CD4-positive, alpha-beta T cell (primary cell): ENCODE data around the gene MAPT. TPM values are rescaled to one million over a fixed set of nuclear protein-coding genes. Genes with fewer than 3 reads are reported as not detected.
"Not testable (repeated sequence)": the region's sequence is repeated elsewhere in the genome, so short reads cannot be mapped to it uniquely, and the experiment has no call there.

Source experiments
- ATAC-seq: fragments of 200-7000 bp; cut with Tn5 transposase; one replicate; pipeline ENCODE4 v1.10.0; 2022; ENCODE audit warnings: mild to moderate bottlenecking; ENCODE audit not compliant: poor library complexity
- CTCF ChIA-PET: fragments of 350-600 bp; sonication (Branson Sonifier 250); formaldehyde crosslinking; loops from one replicate; lab custom pipeline; 2021; ENCODE audit warnings: antibody characterized with exemption, inconsistent platforms; lab: Charles Lee
- POLR2A ChIA-PET: fragments of 350-600 bp; sonication (Branson Sonifier 250); formaldehyde crosslinking; loops from one replicate; lab custom pipeline; 2021; ENCODE audit warnings: antibody characterized with exemption, inconsistent platforms; lab: Charles Lee
- DNase-seq, 14 experiments: peaks; one replicate each; pipeline ENCODE4 v3.0.0-alpha.2; 2013 to 2020; ENCODE audit warnings: mixed read lengths in 2 of 14
- H3K27ac ChIP-seq, 2 donors: one replicate each; pipeline versions ENCODE4 v1.5.1 to v1.7.0; 2013; ENCODE audit warnings: low read length in 2 of 2, low read depth in 1 of 2, mild to moderate bottlenecking in 1 of 2
- H3K27me3 ChIP-seq, 2 experiments: 1 replicate in 1 of 2; 2 replicates in 1 of 2; pipeline versions ENCODE4 v1.6.1 to v1.7.0; 2013; ENCODE audit warnings: low read length in 2 of 2, control low read depth in 1 of 2, mild to moderate bottlenecking in 1 of 2, moderate library complexity in 1 of 2; ENCODE audit not compliant: insufficient read depth in 2 of 2, control insufficient read depth in 1 of 2
- H3K36me3 ChIP-seq: one replicate; pipeline ENCODE4 v1.6.1; 2013; ENCODE audit warnings: low read length, control low read depth; ENCODE audit not compliant: insufficient read depth
- H3K4me1 ChIP-seq: one replicate; pipeline ENCODE4 v1.6.1; 2013; ENCODE audit warnings: low read length, control low read depth; ENCODE audit not compliant: insufficient read depth
- H3K4me3 ChIP-seq: one replicate; pipeline ENCODE4 v1.5.1; 2013; ENCODE audit warnings: mild to moderate bottlenecking, low read length, moderate library complexity
- H3K9me3 ChIP-seq, 2 experiments: 1 replicate in 1 of 2; 2 replicates in 1 of 2; pipeline versions ENCODE4 v1.6.1 to v1.7.0; 2013; ENCODE audit warnings: low read length in 2 of 2, mild to moderate bottlenecking in 2 of 2, control low read depth in 1 of 2, moderate library complexity in 1 of 2; ENCODE audit not compliant: control insufficient read depth in 1 of 2, insufficient read depth in 1 of 2
- H3K27ac Mint-ChIP-seq: one replicate; pipeline ENCODE4 v1.8.0; 2020; ENCODE audit warnings: mixed read lengths
- H3K27me3 Mint-ChIP-seq: one replicate; pipeline ENCODE4 v1.8.0; 2021; ENCODE audit warnings: mixed read lengths
- H3K36me3 Mint-ChIP-seq: one replicate; pipeline ENCODE4 v1.8.0; 2021; ENCODE audit warnings: low read depth, mixed read lengths
- H3K4me1 Mint-ChIP-seq: one replicate; pipeline ENCODE4 v1.8.0; 2021; ENCODE audit warnings: low read depth, mixed read lengths
- H3K4me3 Mint-ChIP-seq: one replicate; pipeline ENCODE4 v1.8.0; 2020; ENCODE audit warnings: mild to moderate bottlenecking, mixed read lengths
- H3K9me3 Mint-ChIP-seq: one replicate; pipeline ENCODE4 v1.8.0; 2020; ENCODE audit warnings: mixed read lengths
- intact Hi-C, 2 experiments: fragments of 100-400 bp; cut with DNase I in 1 of 2; cut with micrococcal nuclease in 1 of 2; formaldehyde crosslinking; loops; one replicate each; pipeline versions ENCODE4 v1.15.1 to v1.9.0; 2023 to 2025; cut with DNase I, micrococcal nuclease
- total RNA-seq, 174 experiments: library from RNA in 2 of 174; stranded (reverse) in 2 of 174; gene quantifications; one replicate each; pipeline ENCODE4 v1.2.3 and lab custom pipeline; 2021 to 2026
- TF ChIP-seq, protein P1 (sequence below): fragments of 200-600 bp; IDR thresholded peaks from one replicate; pipeline ENCODE4 v1.8.0; 2022; ENCODE audit warnings: antibody characterized with exemption, mild to moderate bottlenecking

MAPT gene
- total RNA-seq, 2 experiments from 2014 or later: 0.41 to 0.53 TPM

DNA sequence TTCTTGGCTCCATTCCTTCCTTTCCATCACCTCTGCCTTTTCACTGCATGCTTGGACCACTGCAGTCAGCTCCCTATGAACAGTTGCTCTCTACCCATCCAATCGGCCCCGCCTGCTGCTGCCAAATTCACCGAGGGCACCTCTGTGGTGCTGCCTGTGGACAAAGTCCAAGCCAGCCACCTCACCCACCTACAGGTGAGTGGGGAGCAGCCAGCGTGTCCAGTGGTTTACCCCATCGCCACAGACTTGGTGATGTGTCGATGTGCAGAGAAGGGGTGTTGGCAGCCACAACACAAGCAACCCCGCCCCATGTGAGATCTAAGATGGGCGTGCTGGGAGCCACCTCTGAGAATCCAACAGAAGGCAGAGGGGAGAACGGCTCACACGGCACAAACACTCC, 61.0 kb downstream of the MAPT start:
- no peaks in the 10 kb centered on the region for H3K4me1 Mint-ChIP-seq
- peaks cover 0 to 4% of the 10 kb centered on the region in 2 experiments for H3K27me3 ChIP-seq
- H3K27me3 Mint-ChIP-seq: peaks cover 31% of the 10 kb centered on the region
- intact Hi-C loops: no loop called here
- ChIA-PET POLR2A (interaction anchor here (0.6 kb wide), 1 partner anchor 312 kb away, joined by 3 read pairs; no protein-coding TSS in a partner anchor), CTCF (no interaction called here)
- no peaks in the 10 kb centered on the region for H3K9me3 ChIP-seq
- H3K27ac Mint-ChIP-seq: no peak overlapping the region
- TF ChIP-seq, protein P1, sequence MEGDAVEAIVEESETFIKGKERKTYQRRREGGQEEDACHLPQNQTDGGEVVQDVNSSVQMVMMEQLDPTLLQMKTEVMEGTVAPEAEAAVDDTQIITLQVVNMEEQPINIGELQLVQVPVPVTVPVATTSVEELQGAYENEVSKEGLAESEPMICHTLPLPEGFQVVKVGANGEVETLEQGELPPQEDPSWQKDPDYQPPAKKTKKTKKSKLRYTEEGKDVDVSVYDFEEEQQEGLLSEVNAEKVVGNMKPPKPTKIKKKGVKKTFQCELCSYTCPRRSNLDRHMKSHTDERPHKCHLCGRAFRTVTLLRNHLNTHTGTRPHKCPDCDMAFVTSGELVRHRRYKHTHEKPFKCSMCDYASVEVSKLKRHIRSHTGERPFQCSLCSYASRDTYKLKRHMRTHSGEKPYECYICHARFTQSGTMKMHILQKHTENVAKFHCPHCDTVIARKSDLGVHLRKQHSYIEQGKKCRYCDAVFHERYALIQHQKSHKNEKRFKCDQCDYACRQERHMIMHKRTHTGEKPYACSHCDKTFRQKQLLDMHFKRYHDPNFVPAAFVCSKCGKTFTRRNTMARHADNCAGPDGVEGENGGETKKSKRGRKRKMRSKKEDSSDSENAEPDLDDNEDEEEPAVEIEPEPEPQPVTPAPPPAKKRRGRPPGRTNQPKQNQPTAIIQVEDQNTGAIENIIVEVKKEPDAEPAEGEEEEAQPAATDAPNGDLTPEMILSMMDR: no peak
- no peaks in the 10 kb centered on the region for H3K36me3 Mint-ChIP-seq
- no peaks in the 10 kb centered on the region for H3K4me1 ChIP-seq
- no peak overlapping the region for H3K27ac ChIP-seq
- no peak for ATAC-seq
- H3K4me3 ChIP-seq: no peak overlapping the region
- H3K9me3 Mint-ChIP-seq: no peaks in the 10 kb centered on the region
- H3K36me3 ChIP-seq: no peaks in the 10 kb centered on the region
- no peak overlapping the region for H3K4me3 Mint-ChIP-seq
- DNase-seq: no peak

DNA sequence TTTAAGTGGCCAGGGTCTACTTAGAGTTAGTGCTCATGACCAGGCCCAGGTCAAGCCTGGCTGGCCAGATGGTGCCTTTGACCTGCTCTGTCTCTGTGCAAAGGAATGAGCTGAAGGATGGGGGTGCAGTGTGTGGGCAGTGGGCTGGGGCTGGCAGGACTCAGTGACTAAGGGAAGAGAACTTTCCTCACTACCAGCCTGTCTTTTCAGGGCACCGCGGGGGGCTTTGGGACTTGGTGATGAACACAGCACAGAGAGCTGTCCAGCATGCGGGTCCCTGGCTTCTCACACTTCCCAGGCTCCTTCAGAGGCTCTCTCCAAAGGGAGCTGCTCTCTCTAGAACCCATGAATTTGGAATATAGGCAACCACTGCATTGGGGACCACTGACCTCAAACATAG, 61.7 kb downstream of the MAPT start:
- H3K9me3 Mint-ChIP-seq: no peaks in the 10 kb centered on the region
- peaks cover 25% of the 10 kb centered on the region for H3K27me3 Mint-ChIP-seq

DNA sequence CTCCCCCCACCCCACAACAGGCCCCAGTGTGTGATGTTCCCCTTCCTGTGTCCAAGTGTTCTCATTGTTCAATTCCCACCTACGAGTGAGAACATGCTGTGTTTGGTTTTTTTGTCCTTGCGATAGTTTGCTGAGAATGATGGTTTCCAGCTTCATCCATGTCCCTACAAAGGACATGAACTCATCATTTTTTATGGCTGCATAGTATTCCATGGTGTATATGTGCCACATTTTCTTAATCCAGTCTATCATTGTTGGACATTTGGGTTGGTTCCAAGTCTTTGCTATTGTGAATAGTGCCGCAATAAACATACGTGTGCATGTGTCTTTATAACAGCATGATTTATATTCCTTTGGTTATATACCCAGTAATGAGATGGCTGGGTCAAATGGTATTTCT, 62.4 kb downstream of the MAPT start:
- H3K4me3 Mint-ChIP-seq, H3K4me3 ChIP-seq, intact Hi-C loops, H3K27ac ChIP-seq, H3K27me3 ChIP-seq, H3K9me3 ChIP-seq, ATAC-seq, H3K36me3 Mint-ChIP-seq, H3K4me1 ChIP-seq, H3K27ac Mint-ChIP-seq, H3K36me3 ChIP-seq, DNase-seq, POLR2A ChIA-PET, H3K4me1 Mint-ChIP-seq, CTCF ChIA-PET, H3K9me3 Mint-ChIP-seq: not testable (repeated sequence)
- H3K27me3 Mint-ChIP-seq: peaks cover 19% of the 10 kb centered on the region

More for the DNA sequence above, 61.7 kb downstream of the MAPT start:
- Mint-ChIP-seq H3K4me3 (no peak overlapping the region), H3K4me1 (no peaks in the 10 kb centered on the region), H3K36me3 (no peaks in the 10 kb centered on the region), H3K27ac (no peak overlapping the region)
- ChIA-PET CTCF (no interaction called here), POLR2A (no interaction called here)
- no peaks in the 10 kb centered on the region for H3K9me3 ChIP-seq
- no peak overlapping the region for H3K27ac ChIP-seq
- TF ChIP-seq, protein P1: no peak
- no peaks in the 10 kb centered on the region for H3K4me1 ChIP-seq
- H3K36me3 ChIP-seq: no peaks in the 10 kb centered on the region
- intact Hi-C loops: no loop called here
- H3K4me3 ChIP-seq: no peak overlapping the region
- no peak for DNase-seq
- H3K27me3 ChIP-seq: peaks cover 0 to under 1% of the 10 kb centered on the region in 2 experiments
- no peak for ATAC-seq

DNA sequence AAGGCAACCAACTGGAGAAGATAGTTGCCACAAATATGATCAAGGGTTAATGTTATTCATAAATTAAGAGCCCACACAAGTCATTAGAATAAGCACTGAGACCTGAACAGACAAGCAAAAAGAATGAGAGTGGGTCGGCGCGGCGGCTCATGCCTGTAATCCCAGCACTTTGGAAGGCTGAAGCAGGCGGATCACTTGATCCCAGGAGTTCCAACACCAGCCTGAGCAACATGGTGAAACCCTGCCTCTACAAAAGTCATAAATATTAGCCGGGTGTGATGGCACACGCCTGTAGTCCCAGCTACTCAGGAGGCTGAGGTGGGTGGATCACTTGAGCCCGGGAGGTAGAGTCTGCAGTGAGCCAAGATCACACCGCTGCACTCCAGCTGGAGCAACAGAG, 64.0 kb downstream of the MAPT start:
- Mint-ChIP-seq H3K27me3 (peaks cover 12% of the 10 kb centered on the region), H3K4me3 (no peak overlapping the region), H3K36me3 (no peaks in the 10 kb centered on the region), H3K4me1 (no peaks in the 10 kb centered on the region), H3K27ac (no peak overlapping the region), H3K9me3 (no peaks in the 10 kb centered on the region)
- TF ChIP-seq, protein P1: no peak
- POLR2A ChIA-PET: no interaction called here
- no peak overlapping the region for H3K27ac ChIP-seq
- H3K36me3 ChIP-seq: no peaks in the 10 kb centered on the region
- intact Hi-C loops: no loop called here
- H3K4me1 ChIP-seq: no peaks in the 10 kb centered on the region
- H3K27me3 ChIP-seq: no peaks in the 10 kb centered on the region
- CTCF ChIA-PET: no interaction called here
- no peak for DNase-seq
- H3K4me3 ChIP-seq: no peak overlapping the region
- H3K9me3 ChIP-seq: no peaks in the 10 kb centered on the region
- no peak for ATAC-seq
